ENCODE data around the gene TM6SF1.

The TM6SF1 gene

GRCh38 chr15:83105440-83105839 is 2.0 kb upstream of the TM6SF1 start:
- no peaks in the 10 kb centered on the region for H3K9me3 ChIP-seq (ENCODE audit: insufficient read depth, low read length, severe bottlenecking)
- no peak overlapping the region for H3K4me2 ChIP-seq (ENCODE audit: insufficient read depth, low read length)
- H4K20me1 ChIP-seq (ENCODE audit: insufficient read depth, low read length), result no peaks in the 10 kb centered on the region
- no peak for ATAC-seq (ENCODE audit: insufficient read depth, low read depth)
- no peak overlapping the region for H3K9ac ChIP-seq (ENCODE audit: low read depth, low read length)
- H3K27ac ChIP-seq (ENCODE audit: low read length), result no peak overlapping the region
- TF ChIP-seq, protein P1, sequence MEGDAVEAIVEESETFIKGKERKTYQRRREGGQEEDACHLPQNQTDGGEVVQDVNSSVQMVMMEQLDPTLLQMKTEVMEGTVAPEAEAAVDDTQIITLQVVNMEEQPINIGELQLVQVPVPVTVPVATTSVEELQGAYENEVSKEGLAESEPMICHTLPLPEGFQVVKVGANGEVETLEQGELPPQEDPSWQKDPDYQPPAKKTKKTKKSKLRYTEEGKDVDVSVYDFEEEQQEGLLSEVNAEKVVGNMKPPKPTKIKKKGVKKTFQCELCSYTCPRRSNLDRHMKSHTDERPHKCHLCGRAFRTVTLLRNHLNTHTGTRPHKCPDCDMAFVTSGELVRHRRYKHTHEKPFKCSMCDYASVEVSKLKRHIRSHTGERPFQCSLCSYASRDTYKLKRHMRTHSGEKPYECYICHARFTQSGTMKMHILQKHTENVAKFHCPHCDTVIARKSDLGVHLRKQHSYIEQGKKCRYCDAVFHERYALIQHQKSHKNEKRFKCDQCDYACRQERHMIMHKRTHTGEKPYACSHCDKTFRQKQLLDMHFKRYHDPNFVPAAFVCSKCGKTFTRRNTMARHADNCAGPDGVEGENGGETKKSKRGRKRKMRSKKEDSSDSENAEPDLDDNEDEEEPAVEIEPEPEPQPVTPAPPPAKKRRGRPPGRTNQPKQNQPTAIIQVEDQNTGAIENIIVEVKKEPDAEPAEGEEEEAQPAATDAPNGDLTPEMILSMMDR (IDR thresholded peaks at IDR 0.05; ENCODE audit: borderline replicate concordance, extremely low read depth, low read length, poor library complexity, severe bottlenecking), result no peak
- no peak for TF ChIP-seq EZH2 (IDR thresholded peaks at IDR 0.05; ENCODE audit: borderline replicate concordance, low read depth, low read length, severe bottlenecking)
- no peak for DNase-seq
- no peaks in the 10 kb centered on the region for H3K79me2 ChIP-seq (ENCODE audit: insufficient read depth, low read length)
- H3K27me3 ChIP-seq (ENCODE audit: insufficient read depth, low read length, poor library complexity), result no peaks in the 10 kb centered on the region
- H3K4me3 ChIP-seq (ENCODE audit: low read depth in 1 of 2, low read length in 2 of 2), result no peak overlapping the region
- no peak overlapping the region for H2AFZ ChIP-seq (ENCODE audit: low read depth, low read length)
- no peaks in the 10 kb centered on the region for H3K36me3 ChIP-seq (ENCODE audit: insufficient read depth, low read length)
- H3K4me1 ChIP-seq (ENCODE audit: insufficient read depth, low read length), result peaks cover 26% of the 10 kb centered on the region

DNA sequence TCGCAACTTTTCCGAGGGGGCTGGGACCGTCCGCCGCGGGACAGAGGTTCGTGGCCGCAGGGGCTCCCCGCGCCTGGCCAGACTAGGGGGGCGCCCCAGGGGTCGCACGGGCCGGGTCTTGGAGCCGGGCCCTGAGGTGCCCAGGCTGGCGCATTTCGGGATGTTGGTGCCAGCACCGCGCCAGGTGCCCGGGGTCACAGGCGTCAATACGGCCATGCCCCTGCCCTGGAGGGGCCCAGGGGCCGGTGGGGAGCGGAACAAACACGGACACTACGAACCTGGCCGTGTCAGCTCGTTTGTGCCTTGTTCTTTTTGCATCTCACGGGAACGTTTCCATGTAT is 366 bp downstream of the TM6SF1 start:
- no peaks in the 10 kb centered on the region for H4K20me1 ChIP-seq (ENCODE audit: insufficient read depth, low read length)
- DNase-seq (no peak), ATAC-seq (ENCODE audit: insufficient read depth, low read depth) (no peak)
- TF ChIP-seq, protein P1 (IDR thresholded peaks at IDR 0.05; ENCODE audit: borderline replicate concordance, extremely low read depth, low read length, poor library complexity, severe bottlenecking), result no peak
- TF ChIP-seq EZH2 (IDR thresholded peaks at IDR 0.05; ENCODE audit: borderline replicate concordance, low read depth, low read length, severe bottlenecking), result no peak
- no peaks in the 10 kb centered on the region for H3K79me2 ChIP-seq (ENCODE audit: insufficient read depth, low read length)
- no peaks in the 10 kb centered on the region for H3K36me3 ChIP-seq (ENCODE audit: insufficient read depth, low read length)
- H3K9ac ChIP-seq (ENCODE audit: low read depth, low read length), result peak overlapping the region; percentile 43
- peak overlapping the region in 1 of 2 experiments; percentile 56; a peak in 2 of 4 replicates for H3K4me3 ChIP-seq (ENCODE audit: low read depth in 1 of 2, low read length in 2 of 2)
- peak overlapping the region; percentile 16 for H2AFZ ChIP-seq (ENCODE audit: low read depth, low read length)
- peak overlapping the region; percentile 66 for H3K4me2 ChIP-seq (ENCODE audit: insufficient read depth, low read length)
- peak overlapping the region; percentile 61; the same call in 1 of the 2 replicates for H3K27ac ChIP-seq (ENCODE audit: low read length)
- no peaks in the 10 kb centered on the region for H3K9me3 ChIP-seq (ENCODE audit: insufficient read depth, low read length, severe bottlenecking)
- peaks cover 26% of the 10 kb centered on the region for H3K4me1 ChIP-seq (ENCODE audit: insufficient read depth, low read length)
- no peaks in the 10 kb centered on the region for H3K27me3 ChIP-seq (ENCODE audit: insufficient read depth, low read length, poor library complexity)

DNA sequence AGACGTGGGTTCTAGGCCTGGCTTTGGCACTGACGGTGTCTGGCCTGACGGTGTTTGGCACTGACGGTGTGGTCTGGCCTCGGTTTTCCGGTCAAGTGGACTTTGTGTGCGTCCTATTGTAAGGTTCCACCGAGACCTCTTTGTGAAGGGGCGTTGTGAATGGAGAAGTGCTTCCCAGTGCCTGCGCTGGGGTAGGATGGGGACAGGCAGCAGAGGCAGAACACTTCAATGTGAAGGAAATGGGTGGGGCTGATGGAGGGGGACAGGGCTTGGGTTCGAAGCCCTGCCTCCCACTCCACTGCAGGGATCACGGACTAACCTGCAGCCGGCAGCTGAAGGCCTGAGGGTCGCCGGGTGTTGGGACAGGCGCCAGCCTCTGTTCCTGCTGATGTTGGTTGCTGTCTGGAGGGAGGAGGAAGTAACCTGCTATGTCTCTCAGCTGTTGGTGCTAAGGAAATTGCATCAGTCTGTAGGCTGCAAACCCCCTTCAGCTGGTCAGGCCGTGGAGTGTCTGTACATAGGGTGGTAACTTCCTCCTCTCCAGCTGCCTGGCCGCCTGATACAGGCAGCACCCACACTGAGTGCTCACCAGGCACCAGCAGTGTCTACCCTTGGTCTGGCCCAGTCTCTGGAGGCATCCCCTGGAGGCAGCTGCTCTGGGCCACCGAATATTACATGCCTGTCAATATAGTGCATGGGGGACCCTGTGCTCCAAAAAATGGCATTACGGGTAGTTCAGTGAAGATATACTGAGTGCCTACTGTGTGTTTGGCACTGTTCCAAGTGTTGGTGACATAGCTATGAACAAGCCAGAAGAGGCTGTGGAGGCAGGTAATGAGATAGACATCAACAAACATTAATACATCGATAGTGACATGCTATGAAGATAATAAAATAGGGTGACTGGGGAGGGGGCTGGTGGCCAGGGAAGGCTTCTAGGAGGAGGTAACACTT is 1.1 kb downstream of the TM6SF1 start:
- H3K4me3 ChIP-seq (ENCODE audit: low read depth in 1 of 2, low read length in 2 of 2), result peak overlapping the region in 1 of 2 experiments; percentile 56; a peak in 2 of 4 replicates
- TF ChIP-seq, protein P1 (IDR thresholded peaks at IDR 0.05; ENCODE audit: borderline replicate concordance, extremely low read depth, low read length, poor library complexity, severe bottlenecking), result no peak
- TF ChIP-seq EZH2 (IDR thresholded peaks at IDR 0.05; ENCODE audit: borderline replicate concordance, low read depth, low read length, severe bottlenecking), result no peak
- no peaks in the 10 kb centered on the region for H3K79me2 ChIP-seq (ENCODE audit: insufficient read depth, low read length)
- H2AFZ ChIP-seq (ENCODE audit: low read depth, low read length), result peak overlapping the region; percentile 64
- H3K4me2 ChIP-seq (ENCODE audit: insufficient read depth, low read length), result peak overlapping the region; percentile 66
- H3K4me1 ChIP-seq (ENCODE audit: insufficient read depth, low read length), result peaks cover 26% of the 10 kb centered on the region
- H3K27ac ChIP-seq (ENCODE audit: low read length), result peak overlapping the region; percentile 61
- DNase-seq, result peak; percentile 72
- peak overlapping the region; percentile 43 for H3K9ac ChIP-seq (ENCODE audit: low read depth, low read length)
- H4K20me1 ChIP-seq (ENCODE audit: insufficient read depth, low read length), result no peaks in the 10 kb centered on the region
- no peaks in the 10 kb centered on the region for H3K27me3 ChIP-seq (ENCODE audit: insufficient read depth, low read length, poor library complexity)
- H3K9me3 ChIP-seq (ENCODE audit: insufficient read depth, low read length, severe bottlenecking), result no peaks in the 10 kb centered on the region
- ATAC-seq (ENCODE audit: insufficient read depth, low read depth), result peak; percentile 86
- no peaks in the 10 kb centered on the region for H3K36me3 ChIP-seq (ENCODE audit: insufficient read depth, low read length)

Data from DND-41 (cell line).